Esophagus muscularis mucosa (tissue), 4 donors: ENCODE data around the gene SPAG17. TPM values are rescaled to one million over a fixed set of nuclear protein-coding genes. Genes with fewer than 3 reads are reported as not detected.

Experiments
- DNase-seq: peaks from one replicate; pipeline ENCODE4 v3.0.0-alpha.2; 2017; ENCODE audit errors: extremely low spot score
- H3K27ac ChIP-seq, 4 donors: fragments of 200-600 bp; sonication (generic); replicated peaks in 1 of 4; 1 replicate in 3 of 4; 2 replicates in 1 of 4; pipeline ENCODE4 v1.5.1; 2016 to 2019; ENCODE audit warnings: mild to moderate bottlenecking in 1 of 4
- H3K27me3 ChIP-seq, 4 donors: fragments of 200-600 bp; sonication (generic); one replicate each; pipeline versions ENCODE4 v1.5.1 to v1.6.0; 2016 to 2019
- H3K36me3 ChIP-seq, 4 donors: fragments of 200-600 bp; sonication (generic); one replicate each; pipeline ENCODE4 v1.5.1; 2016 to 2019
- H3K4me1 ChIP-seq, 4 donors: fragments of 200-600 bp; sonication (generic); one replicate each; pipeline ENCODE4 v1.5.1; 2016 to 2019
- H3K4me3 ChIP-seq, 4 donors: fragments of 200-600 bp; sonication (generic); 1 replicate in 2 of 4; 2 replicates in 2 of 4; pipeline ENCODE4 v1.5.1; 2016 to 2019; ENCODE audit warnings: mild to moderate bottlenecking in 4 of 4, moderate library complexity in 1 of 4
- H3K9me3 ChIP-seq, 4 donors: fragments of 200-600 bp; sonication (generic); 1 replicate in 3 of 4; 2 replicates in 1 of 4; pipeline ENCODE4 v1.5.1; 2016 to 2019
- EP300 ChIP-seq: sonication (generic); formaldehyde crosslinking; IDR thresholded peaks from one replicate; pipeline ENCODE4 v1.6.1; 2017; ENCODE audit warnings: antibody characterized with exemption
- POLR2A ChIP-seq: fragments of 450-650 bp; IDR thresholded peaks from one replicate; pipeline ENCODE4 v1.6.1; 2017; ENCODE audit warnings: antibody characterized with exemption, moderate library complexity, mild to moderate bottlenecking, low read depth
- POLR2AphosphoS5 ChIP-seq, 2 donors: sonication (generic); formaldehyde crosslinking; IDR thresholded peaks; one replicate each; pipeline ENCODE4 v1.6.1; 2017; ENCODE audit warnings: antibody characterized with exemption in 2 of 2
- WGBS: methylation state at CpG from one replicate; pipeline ENCODE4 v1.1.5; 2018; 5-methylcytosine and 5-hydroxymethylcytosine counted together
- intact Hi-C: fragments of 100-400 bp; cut with DNase I; formaldehyde crosslinking; loops from one replicate; pipeline ENCODE4 v1.15.1; 2023
- total RNA-seq, 4 donors: library from RNA; depleted of rRNA; stranded (reverse); fragments of >200 nt; gene quantifications; one replicate each; pipeline versions ENCODE4 v1.1.0 to v1.2.1, GENCODE V29; 2016
- TF ChIP-seq, protein P1 (sequence below), 3 experiments: fragments of 200-600 bp in 2 of 3; fragments of 450-650 bp in 1 of 3; sonication (generic) in 2 of 3; IDR thresholded peaks; one replicate each; pipeline ENCODE4 v1.5.1; 2017 to 2019; ENCODE audit warnings: antibody characterized with exemption in 3 of 3, mild to moderate bottlenecking in 2 of 3, moderate library complexity in 1 of 3

SPAG17 gene
- total RNA-seq, 4 donors from 2014 or later: 0.17 to 0.23 TPM; not detected in 2

DNA sequence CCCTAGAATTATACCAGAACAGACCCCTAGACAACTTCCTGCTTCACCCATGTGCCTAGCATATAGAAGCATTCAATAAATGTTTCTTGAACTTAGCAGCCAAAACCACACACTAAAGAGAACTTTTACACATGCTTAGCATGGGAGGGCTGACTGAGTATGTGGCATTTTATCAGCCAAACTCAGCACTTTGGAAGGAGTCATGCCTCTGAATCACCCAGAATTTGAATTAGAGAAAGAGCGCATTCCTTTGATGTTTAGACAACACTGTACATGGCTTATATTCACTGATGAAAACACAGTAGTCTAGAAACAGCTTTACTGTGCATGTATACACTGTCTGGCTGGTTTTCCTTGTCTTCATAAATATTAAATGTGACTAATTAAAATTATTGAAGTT is 26.1 kb downstream of the SPAG17 start:
- no peak overlapping the region for H3K27ac ChIP-seq
- 85% methylated on average over 1 of the region's 1 CpG for WGBS
- no peaks in the 10 kb centered on the region for H3K4me1 ChIP-seq
- TF ChIP-seq EP300 (no peak), POLR2AphosphoS5 (IDR thresholded peaks at IDR 0.05) (no peak), POLR2A (no peak)
- TF ChIP-seq, protein P1, sequence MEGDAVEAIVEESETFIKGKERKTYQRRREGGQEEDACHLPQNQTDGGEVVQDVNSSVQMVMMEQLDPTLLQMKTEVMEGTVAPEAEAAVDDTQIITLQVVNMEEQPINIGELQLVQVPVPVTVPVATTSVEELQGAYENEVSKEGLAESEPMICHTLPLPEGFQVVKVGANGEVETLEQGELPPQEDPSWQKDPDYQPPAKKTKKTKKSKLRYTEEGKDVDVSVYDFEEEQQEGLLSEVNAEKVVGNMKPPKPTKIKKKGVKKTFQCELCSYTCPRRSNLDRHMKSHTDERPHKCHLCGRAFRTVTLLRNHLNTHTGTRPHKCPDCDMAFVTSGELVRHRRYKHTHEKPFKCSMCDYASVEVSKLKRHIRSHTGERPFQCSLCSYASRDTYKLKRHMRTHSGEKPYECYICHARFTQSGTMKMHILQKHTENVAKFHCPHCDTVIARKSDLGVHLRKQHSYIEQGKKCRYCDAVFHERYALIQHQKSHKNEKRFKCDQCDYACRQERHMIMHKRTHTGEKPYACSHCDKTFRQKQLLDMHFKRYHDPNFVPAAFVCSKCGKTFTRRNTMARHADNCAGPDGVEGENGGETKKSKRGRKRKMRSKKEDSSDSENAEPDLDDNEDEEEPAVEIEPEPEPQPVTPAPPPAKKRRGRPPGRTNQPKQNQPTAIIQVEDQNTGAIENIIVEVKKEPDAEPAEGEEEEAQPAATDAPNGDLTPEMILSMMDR (IDR thresholded peaks at IDR 0.05): no peak
- H3K36me3 ChIP-seq: no peaks in the 10 kb centered on the region
- no peak for DNase-seq
- intact Hi-C loops: loop anchor here (10.0 kb wide), 1 partner anchor 1206 kb away; the partner anchor contains the start of gene HAO2
- no peak overlapping the region for H3K4me3 ChIP-seq
- no peaks in the 10 kb centered on the region for H3K27me3 ChIP-seq
- no peaks in the 10 kb centered on the region for H3K9me3 ChIP-seq

DNA sequence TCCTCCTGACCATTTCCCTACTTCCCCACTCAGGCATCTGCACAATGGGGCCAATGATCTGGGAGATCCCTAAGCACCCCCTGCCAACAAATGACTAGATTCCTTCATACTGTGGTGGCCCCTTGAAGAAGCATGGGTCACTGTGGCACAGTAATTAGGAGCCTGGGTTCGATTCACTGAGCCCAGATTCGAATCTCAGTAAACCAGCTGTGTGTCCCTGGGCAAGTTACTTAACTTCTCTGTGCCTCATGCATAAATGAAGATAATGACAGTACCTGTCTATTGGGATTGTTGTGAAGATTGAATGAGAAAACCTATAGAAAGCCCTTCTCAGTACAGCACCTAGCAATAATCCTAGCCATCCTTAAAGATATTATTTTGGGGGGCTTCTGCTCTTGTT is 27.5 kb downstream of the SPAG17 start:
- DNase-seq: no peak
- Histone ChIP-seq H3K9me3 (no peaks in the 10 kb centered on the region), H3K4me1 (no peaks in the 10 kb centered on the region), H3K27ac (no peak overlapping the region), H3K27me3 (no peaks in the 10 kb centered on the region), H3K4me3 (no peak overlapping the region), H3K36me3 (no peaks in the 10 kb centered on the region)
- intact Hi-C loops: loop anchor here (10.0 kb wide), 1 partner anchor 1207 kb away; the partner anchor contains the start of gene HAO2
- 83% methylated on average over 2 of the region's 2 CpGs for WGBS
- no peak for TF ChIP-seq POLR2AphosphoS5 (IDR thresholded peaks at IDR 0.05)
- TF ChIP-seq, protein P1 (IDR thresholded peaks at IDR 0.05): no peak
- no peak for TF ChIP-seq POLR2A
- TF ChIP-seq EP300: no peak

DNA sequence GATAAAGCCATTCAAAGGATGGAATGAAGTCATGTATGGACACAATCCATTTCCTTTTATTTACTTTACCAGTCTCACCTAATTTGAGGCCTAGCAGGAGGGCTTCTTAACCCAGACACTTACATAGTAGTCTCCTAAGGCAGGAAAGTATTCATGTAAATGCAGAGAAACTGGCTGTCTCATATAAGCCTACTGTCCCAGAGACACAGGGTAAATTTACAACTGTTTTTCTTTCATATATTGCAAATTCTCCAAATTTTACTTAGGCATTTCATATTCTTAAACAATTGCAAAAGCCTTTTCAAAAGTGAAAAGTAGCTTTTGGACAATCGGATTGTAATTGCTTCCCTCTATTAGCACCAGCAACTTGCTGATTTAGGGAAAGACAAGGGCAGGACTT is 29.9 kb downstream of the SPAG17 start:
- no peak for DNase-seq
- Histone ChIP-seq H3K36me3 (no peaks in the 10 kb centered on the region), H3K4me3 (no peak overlapping the region), H3K27ac (no peak overlapping the region), H3K27me3 (no peaks in the 10 kb centered on the region), H3K9me3 (no peaks in the 10 kb centered on the region), H3K4me1 (no peaks in the 10 kb centered on the region)
- 95% methylated on average over 1 of the region's 1 CpG for WGBS
- intact Hi-C loops: loop anchor here (10.0 kb wide), 1 partner anchor 1210 kb away; the partner anchor contains the start of gene HAO2
- TF ChIP-seq EP300: no peak
- no peak for TF ChIP-seq POLR2AphosphoS5 (IDR thresholded peaks at IDR 0.05)
- no peak for TF ChIP-seq POLR2A
- TF ChIP-seq, protein P1 (IDR thresholded peaks at IDR 0.05): no peak

DNA sequence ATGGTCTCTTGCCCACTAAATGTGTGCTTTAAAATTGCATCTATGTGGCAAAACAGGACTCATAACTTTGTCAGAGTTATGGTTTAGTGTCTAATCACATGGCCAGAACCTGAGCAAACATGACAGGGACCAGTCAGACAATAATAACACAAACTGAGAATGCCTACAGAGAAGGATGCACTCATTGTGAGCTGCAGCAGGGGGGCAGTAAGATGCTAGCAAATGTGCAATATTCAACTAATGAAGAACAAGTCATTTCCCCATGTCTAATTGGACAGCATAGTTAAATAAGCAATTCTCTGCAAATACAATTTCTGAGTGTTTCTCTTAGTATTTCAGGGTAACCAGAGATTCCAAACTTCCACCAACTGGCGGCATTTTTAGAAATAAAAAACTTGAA is 30.8 kb downstream of the SPAG17 start:
- no peaks in the 10 kb centered on the region for H3K4me1 ChIP-seq
- no peaks in the 10 kb centered on the region for H3K9me3 ChIP-seq
- intact Hi-C loops: loop anchor here (5.0 to 10.0 kb wide), 2 partner anchors 853 to 1211 kb away; partner anchors contain the start of gene HAO2
- no peaks in the 10 kb centered on the region for H3K36me3 ChIP-seq
- no peak for TF ChIP-seq POLR2AphosphoS5 (IDR thresholded peaks at IDR 0.05)
- TF ChIP-seq, protein P1 (IDR thresholded peaks at IDR 0.05): peak in 2 of 3 experiments; percentile 9 to 16
- 88% methylated on average over 1 of the region's 1 CpG for WGBS
- no peak overlapping the region for H3K27ac ChIP-seq
- H3K4me3 ChIP-seq: no peak overlapping the region
- H3K27me3 ChIP-seq: no peaks in the 10 kb centered on the region
- DNase-seq: no peak
